Kidney epithelial cell (primary cell): Measurements from ENCODE around the gene ZNF485. TPM values are rescaled to one million over a fixed set of nuclear protein-coding genes. Genes with fewer than 3 reads are reported as not detected.
A peak's percentile ranks its signal among the peaks of the same experiment; 100 is the strongest.

Experiments
- DNase-seq: peaks from one replicate; pipeline ENCODE4 v3.0.0-alpha.2; 2010; ENCODE audit warnings: low read depth
- H3K27me3 ChIP-seq: 2 replicates; pipeline ENCODE4 v1.6.0; 2011; ENCODE audit warnings: low read length; ENCODE audit not compliant: control insufficient read depth, insufficient read depth
- H3K36me3 ChIP-seq: 2 replicates; pipeline ENCODE4 v1.5.1; 2011; ENCODE audit warnings: low read length; ENCODE audit not compliant: control insufficient read depth, insufficient read depth
- H3K4me3 ChIP-seq: 2 replicates; pipeline ENCODE4 v1.5.1; 2011; ENCODE audit warnings: low read depth, mild to moderate bottlenecking, control low read depth, low read length
- total RNA-seq: library from RNA; depleted of rRNA; stranded (reverse); fragments of >200 nt; gene quantifications from 2 replicates; pipeline ENCODE4 v1.2.3, GENCODE V29; 2015
- TF ChIP-seq, protein P1 (sequence below): IDR thresholded peaks from 2 replicates; pipeline ENCODE4 v1.5.1; 2011; ENCODE audit warnings: mild to moderate bottlenecking, moderate library complexity, low read length, control low read depth, inconsistent platforms; ENCODE audit not compliant: insufficient read depth, poor library complexity, severe bottlenecking

ZNF485 gene
- total RNA-seq, 1 donor from 2014 or later, result 5.4 TPM

DNA sequence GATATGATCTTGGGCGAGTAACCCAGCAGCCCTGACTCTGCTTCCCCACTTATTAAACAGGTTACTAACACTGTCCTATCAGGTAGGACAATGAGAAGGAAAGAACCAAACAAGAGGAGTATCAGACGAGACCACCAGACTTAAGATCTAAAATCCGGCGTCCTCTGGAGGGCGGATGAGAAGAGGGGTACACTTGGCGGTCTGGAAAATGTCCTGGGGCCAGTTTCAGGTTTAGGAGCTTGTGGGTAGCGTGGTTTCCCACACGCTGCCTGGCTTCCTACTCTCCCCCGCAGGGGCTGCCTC lies 41.8 kb downstream of the ZNF485 start:
- peaks cover 4% of the 10 kb centered on the region for H3K36me3 ChIP-seq
- no peaks in the 10 kb centered on the region for H3K27me3 ChIP-seq
- peak overlapping the region; percentile 60 for H3K4me3 ChIP-seq
- no peak for DNase-seq
- TF ChIP-seq, protein P1, sequence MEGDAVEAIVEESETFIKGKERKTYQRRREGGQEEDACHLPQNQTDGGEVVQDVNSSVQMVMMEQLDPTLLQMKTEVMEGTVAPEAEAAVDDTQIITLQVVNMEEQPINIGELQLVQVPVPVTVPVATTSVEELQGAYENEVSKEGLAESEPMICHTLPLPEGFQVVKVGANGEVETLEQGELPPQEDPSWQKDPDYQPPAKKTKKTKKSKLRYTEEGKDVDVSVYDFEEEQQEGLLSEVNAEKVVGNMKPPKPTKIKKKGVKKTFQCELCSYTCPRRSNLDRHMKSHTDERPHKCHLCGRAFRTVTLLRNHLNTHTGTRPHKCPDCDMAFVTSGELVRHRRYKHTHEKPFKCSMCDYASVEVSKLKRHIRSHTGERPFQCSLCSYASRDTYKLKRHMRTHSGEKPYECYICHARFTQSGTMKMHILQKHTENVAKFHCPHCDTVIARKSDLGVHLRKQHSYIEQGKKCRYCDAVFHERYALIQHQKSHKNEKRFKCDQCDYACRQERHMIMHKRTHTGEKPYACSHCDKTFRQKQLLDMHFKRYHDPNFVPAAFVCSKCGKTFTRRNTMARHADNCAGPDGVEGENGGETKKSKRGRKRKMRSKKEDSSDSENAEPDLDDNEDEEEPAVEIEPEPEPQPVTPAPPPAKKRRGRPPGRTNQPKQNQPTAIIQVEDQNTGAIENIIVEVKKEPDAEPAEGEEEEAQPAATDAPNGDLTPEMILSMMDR, result no peak

DNA sequence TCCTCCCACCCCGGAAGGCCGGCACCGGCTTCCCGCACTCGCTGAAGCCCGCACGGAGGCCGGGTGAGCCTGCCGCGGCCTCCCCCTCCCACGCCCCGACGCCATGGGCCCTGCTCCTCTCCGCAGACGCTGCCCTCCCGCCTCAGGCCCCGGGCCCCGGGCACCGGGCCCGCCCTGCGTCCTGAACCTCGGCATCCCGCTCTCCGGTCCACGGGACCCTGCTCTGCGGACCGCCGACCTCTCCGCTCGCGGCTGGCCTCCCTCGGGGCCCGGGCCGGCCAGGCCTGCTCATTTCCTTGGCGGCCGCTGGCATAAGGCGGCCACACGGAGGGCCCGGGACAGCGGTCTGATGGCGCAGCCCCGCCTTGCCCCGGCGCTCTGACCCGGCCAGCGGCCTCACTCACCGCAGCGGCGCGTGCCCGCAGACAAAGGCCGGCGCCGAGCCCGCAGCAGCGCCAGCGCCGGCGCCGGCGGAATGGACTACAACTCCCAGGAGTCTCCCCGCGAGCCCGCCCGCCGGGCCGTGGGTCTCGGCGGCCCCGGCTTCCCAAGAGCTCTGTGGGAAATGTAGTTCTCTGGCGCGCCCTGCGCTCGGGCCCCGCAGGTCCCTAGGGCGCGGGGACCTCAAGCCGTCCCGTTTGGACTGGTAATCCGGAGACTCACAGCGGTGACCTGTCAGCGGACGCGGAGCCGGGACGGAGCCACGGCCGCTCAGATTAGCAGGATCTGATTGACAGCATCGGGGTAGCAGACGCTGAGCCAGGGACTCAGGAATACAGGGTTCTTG lies 42.4 kb downstream of the ZNF485 start, which contains the start of gene ZNF32:
Gene ZNF32 (minus strand): TSS at position 484 of the 787 bp plus-strand sequence. CDS start 2,748 bp downstream, outside the sequence.
- H3K4me3 ChIP-seq, result peak within 1 kb of the TSS; percentile 60
- TF ChIP-seq, protein P1, result no peak
- DNase-seq, result peak; percentile 25

DNA sequence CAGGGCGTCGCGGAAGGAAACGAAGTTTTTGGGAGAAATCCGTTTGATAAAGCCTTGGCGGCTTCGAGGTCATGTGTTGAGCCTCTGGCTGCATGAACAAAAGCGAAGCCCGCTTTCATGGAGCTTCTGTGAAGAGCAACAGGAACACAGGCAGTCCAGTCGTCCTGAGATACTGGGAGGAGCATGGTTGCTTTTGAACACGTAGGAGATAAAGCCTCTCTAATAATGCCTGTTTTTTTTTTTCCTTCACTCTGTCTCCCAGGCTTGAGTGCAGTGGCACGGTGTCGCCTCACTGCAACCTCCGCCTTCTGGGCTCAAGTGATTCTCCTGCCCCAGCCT lies 42.9 kb downstream of the ZNF485 start:
- H3K36me3 ChIP-seq, result peaks cover 2% of the 10 kb centered on the region
- TF ChIP-seq, protein P1, result no peak
- no peak for DNase-seq

More for the DNA sequence above, 42.4 kb downstream of the ZNF485 start, which contains the start of gene ZNF32:
- no peaks in the 10 kb centered on the region for H3K27me3 ChIP-seq
- peaks cover 4% of the 10 kb centered on the region for H3K36me3 ChIP-seq

DNA sequence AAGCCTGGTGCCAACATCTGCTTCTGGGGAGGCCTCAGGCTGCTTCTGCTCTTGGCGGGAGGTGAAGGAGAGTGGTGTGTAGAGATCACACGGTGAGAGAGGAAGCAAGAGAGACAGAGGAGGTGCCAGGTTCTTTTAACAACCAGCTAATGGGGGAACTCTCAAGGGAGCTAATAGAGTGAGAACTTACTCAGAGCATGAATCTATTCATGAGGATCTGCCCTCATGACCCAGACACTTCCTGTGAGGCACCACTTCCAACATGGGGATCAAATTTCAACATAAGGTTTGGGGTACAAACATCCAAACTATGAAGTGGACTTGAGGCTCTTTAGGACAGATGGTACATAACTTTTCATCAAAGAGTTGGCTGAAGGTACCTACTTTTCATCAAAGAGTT lies 47.5 kb downstream of the ZNF485 start:
- TF ChIP-seq, protein P1, result no peak
- no peak for DNase-seq

More for the DNA sequence above, 42.9 kb downstream of the ZNF485 start:
- H3K4me3 ChIP-seq, result peak overlapping the region; percentile 60
- H3K27me3 ChIP-seq, result no peaks in the 10 kb centered on the region

DNA sequence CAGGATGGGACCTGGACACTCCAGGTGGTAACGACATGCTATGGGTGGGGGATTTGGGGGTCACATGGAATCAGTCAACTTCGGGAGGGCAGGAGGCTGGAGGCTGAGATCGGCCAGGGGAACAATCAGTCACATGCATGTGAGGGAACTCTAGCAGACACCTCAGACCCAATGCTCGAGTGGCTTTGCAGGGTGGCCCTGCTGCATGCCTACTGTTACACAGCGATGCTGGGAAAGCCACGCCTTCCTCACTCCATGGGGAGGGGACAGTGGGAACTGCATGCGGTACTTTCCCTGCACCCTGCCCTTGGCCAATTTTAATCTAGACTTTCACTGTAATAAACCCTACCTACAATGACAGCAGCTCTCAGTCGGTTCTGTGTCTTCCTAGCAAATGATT lies 49.1 kb downstream of the ZNF485 start:
- Histone ChIP-seq H3K36me3 (no peaks in the 10 kb centered on the region), H3K4me3 (no peak overlapping the region), H3K27me3 (no peaks in the 10 kb centered on the region)
- TF ChIP-seq, protein P1, result no peak
- no peak for DNase-seq

More for the DNA sequence above, 47.5 kb downstream of the ZNF485 start:
- H3K4me3 ChIP-seq, result no peak overlapping the region
- no peaks in the 10 kb centered on the region for H3K27me3 ChIP-seq
- no peaks in the 10 kb centered on the region for H3K36me3 ChIP-seq

DNA sequence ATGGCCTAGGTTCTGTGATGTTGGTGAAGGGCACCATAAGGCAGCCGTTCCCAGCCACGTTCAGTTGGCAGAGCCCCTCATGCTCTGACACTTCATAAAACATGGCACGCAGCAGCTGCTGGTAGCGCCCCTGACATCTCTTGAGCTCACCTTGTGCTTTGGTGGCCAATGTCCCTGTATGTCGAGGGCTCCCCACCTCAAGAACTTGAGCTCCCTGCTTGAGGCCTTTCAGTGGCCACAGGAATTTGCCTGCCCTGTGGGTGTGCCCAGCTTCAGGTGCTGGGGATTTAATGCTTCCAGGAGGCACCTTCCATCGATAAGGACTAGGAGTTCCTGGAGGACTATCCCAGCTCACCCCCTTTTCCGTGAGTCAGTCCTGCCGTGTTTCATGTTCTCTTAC lies 52.0 kb downstream of the ZNF485 start:
- no peak for DNase-seq
- H3K36me3 ChIP-seq, result no peaks in the 10 kb centered on the region
- H3K27me3 ChIP-seq, result no peaks in the 10 kb centered on the region
- H3K4me3 ChIP-seq, result no peak overlapping the region
- TF ChIP-seq, protein P1, result no peak
